Upper lobe of right lung (tissue), 1 donor: Measurements from ENCODE around the gene LRIG1. TPM values are rescaled to one million over a fixed set of nuclear protein-coding genes. Genes with fewer than 3 reads are reported as not detected.

Experiments used
- ATAC-seq: fragments of 200-7000 bp; cut with Tn5 transposase; one replicate; pipeline ENCODE4 v1.9.1; 2020; ENCODE audit warnings: mild to moderate bottlenecking, moderate library complexity
- DNase-seq: peaks from one replicate; pipeline ENCODE4 v3.0.0-alpha.2; 2020
- H3K27ac ChIP-seq: fragments of 200-600 bp; one replicate; pipeline ENCODE4 v1.8.0; 2022
- H3K27me3 ChIP-seq: fragments of 200-600 bp; one replicate; pipeline ENCODE4 v1.8.0; 2022; ENCODE audit warnings: mild to moderate bottlenecking
- H3K36me3 ChIP-seq: fragments of 200-600 bp; one replicate; pipeline ENCODE4 v1.8.0; 2022
- H3K4me1 ChIP-seq: fragments of 200-600 bp; one replicate; pipeline ENCODE4 v1.8.0; 2022
- H3K4me3 ChIP-seq: fragments of 200-600 bp; one replicate; pipeline ENCODE4 v1.8.0; 2022; ENCODE audit warnings: mild to moderate bottlenecking
- H3K9me3 ChIP-seq: fragments of 200-600 bp; one replicate; pipeline ENCODE4 v1.8.0; 2022
- CTCF ChIP-seq: fragments of 200-600 bp; IDR thresholded peaks from one replicate; pipeline ENCODE4 v1.8.0; 2022; ENCODE audit warnings: antibody characterized with exemption
- intact Hi-C: fragments of 100-400 bp; cut with DNase I; formaldehyde crosslinking; loops from one replicate; pipeline ENCODE4 v1.11.0; 2022
- total RNA-seq: library from RNA; stranded (reverse); fragmentation: NEBNext Ultra II Directional; extraction: Animal tissue kit (Norgen Biotek cat#: 25700); gene quantifications from one replicate; pipeline ENCODE4 v1.2.1, GENCODE V29; 2021
- donor health status: DM: no; HTN: yes; CAD: no; lungs with severe emphysema.

The LRIG1 gene
- total RNA-seq, 1 donor from 2014 or later = 56.2 TPM

- Histone ChIP-seq H3K4me3 (no peak overlapping the region), H3K27ac (peak overlapping the region; percentile 44), H3K4me1 (peaks cover 79% of the 10 kb centered on the region), H3K9me3 (no peaks in the 10 kb centered on the region), H3K36me3 (no peaks in the 10 kb centered on the region), H3K27me3 (no peaks in the 10 kb centered on the region)
- TF ChIP-seq CTCF = no peak
- peak; percentile 66 for ATAC-seq
- DNase-seq = no peak
- intact Hi-C loops = loop anchor here (10.0 kb wide), 1 partner anchor 75 kb away; no protein-coding TSS in a partner anchor
Measured at GRCh38 chr3:66490214-66490613, 10.6 kb downstream of the LRIG1 start.

GRCh38 chr3:66489581-66489980 lies 11.2 kb downstream of the LRIG1 start:
- Histone ChIP-seq H3K27me3 (no peaks in the 10 kb centered on the region), H3K36me3 (no peaks in the 10 kb centered on the region), H3K4me3 (no peak overlapping the region), H3K9me3 (no peaks in the 10 kb centered on the region), H3K4me1 (peaks cover 79% of the 10 kb centered on the region), H3K27ac (peak overlapping the region; percentile 44)
- no peak for DNase-seq
- ATAC-seq = no peak
- intact Hi-C loops = no loop called here
- no peak for TF ChIP-seq CTCF

GRCh38 chr3:66489115-66489514 lies 11.7 kb downstream of the LRIG1 start:
- H3K4me1 ChIP-seq = peaks cover 79% of the 10 kb centered on the region
- H3K27ac ChIP-seq = no peak overlapping the region
- no peaks in the 10 kb centered on the region for H3K27me3 ChIP-seq
- no peaks in the 10 kb centered on the region for H3K36me3 ChIP-seq
- DNase-seq (no peak), ATAC-seq (no peak)
- no peak for TF ChIP-seq CTCF
- H3K4me3 ChIP-seq = no peak overlapping the region
- intact Hi-C loops = no loop called here
- no peaks in the 10 kb centered on the region for H3K9me3 ChIP-seq

GRCh38 chr3:66488492-66488891 lies 12.3 kb downstream of the LRIG1 start:
- TF ChIP-seq CTCF = no peak
- Histone ChIP-seq H3K4me1 (peaks cover 82% of the 10 kb centered on the region), H3K36me3 (no peaks in the 10 kb centered on the region), H3K27ac (peak overlapping the region; percentile 40), H3K27me3 (no peaks in the 10 kb centered on the region), H3K4me3 (no peak overlapping the region), H3K9me3 (no peaks in the 10 kb centered on the region)
- intact Hi-C loops = no loop called here
- ATAC-seq (no peak), DNase-seq (no peak)

- no peak for DNase-seq
- no peak for ATAC-seq
- Histone ChIP-seq H3K27ac (no peak overlapping the region), H3K36me3 (no peaks in the 10 kb centered on the region), H3K4me1 (peaks cover 82% of the 10 kb centered on the region), H3K4me3 (no peak overlapping the region), H3K9me3 (no peaks in the 10 kb centered on the region), H3K27me3 (no peaks in the 10 kb centered on the region)
- intact Hi-C loops = no loop called here
- TF ChIP-seq CTCF = no peak
Measured at GRCh38 chr3:66487465-66487864, 13.4 kb downstream of the LRIG1 start.

GRCh38 chr3:66486646-66487045 lies 14.2 kb downstream of the LRIG1 start:
- ATAC-seq (no peak), DNase-seq (no peak)
- H3K36me3 ChIP-seq = no peaks in the 10 kb centered on the region
- H3K4me1 ChIP-seq = peaks cover 82% of the 10 kb centered on the region
- intact Hi-C loops = no loop called here
- no peak for TF ChIP-seq CTCF
- no peaks in the 10 kb centered on the region for H3K27me3 ChIP-seq
- no peak overlapping the region for H3K4me3 ChIP-seq
- no peak overlapping the region for H3K27ac ChIP-seq
- H3K9me3 ChIP-seq = no peaks in the 10 kb centered on the region
